NB4 (cell line): ENCODE results near the gene MAPK13.

Source experiments
- DNase-seq: peaks from one replicate; pipeline ENCODE4 v3.0.0; 2010; ENCODE audit warnings: low read depth
- H3K4me3 ChIP-seq: one replicate; pipeline ENCODE4 v1.5.1; 2011; ENCODE audit warnings: mild to moderate bottlenecking, low read depth, low read length, moderate library complexity
- CTCF ChIP-seq: IDR thresholded peaks from one replicate; pipeline ENCODE4 v1.5.1; 2012; ENCODE audit warnings: low read depth, low read length
- MYC ChIP-seq: IDR thresholded peaks from 2 replicates; pipeline ENCODE4 v1.6.1; 2011; ENCODE audit warnings: low read depth, low read length
- POLR2A ChIP-seq: IDR thresholded peaks from 2 replicates; pipeline ENCODE4 v1.6.1; 2011; ENCODE audit warnings: mild to moderate bottlenecking; ENCODE audit not compliant: insufficient read length; ENCODE audit errors: extremely low read depth
- TF ChIP-seq, protein P1 (sequence below): IDR thresholded peaks from 2 replicates; pipeline ENCODE4 v1.6.1; 2011; ENCODE audit warnings: low read depth, low read length

Gene MAPK13

DNA sequence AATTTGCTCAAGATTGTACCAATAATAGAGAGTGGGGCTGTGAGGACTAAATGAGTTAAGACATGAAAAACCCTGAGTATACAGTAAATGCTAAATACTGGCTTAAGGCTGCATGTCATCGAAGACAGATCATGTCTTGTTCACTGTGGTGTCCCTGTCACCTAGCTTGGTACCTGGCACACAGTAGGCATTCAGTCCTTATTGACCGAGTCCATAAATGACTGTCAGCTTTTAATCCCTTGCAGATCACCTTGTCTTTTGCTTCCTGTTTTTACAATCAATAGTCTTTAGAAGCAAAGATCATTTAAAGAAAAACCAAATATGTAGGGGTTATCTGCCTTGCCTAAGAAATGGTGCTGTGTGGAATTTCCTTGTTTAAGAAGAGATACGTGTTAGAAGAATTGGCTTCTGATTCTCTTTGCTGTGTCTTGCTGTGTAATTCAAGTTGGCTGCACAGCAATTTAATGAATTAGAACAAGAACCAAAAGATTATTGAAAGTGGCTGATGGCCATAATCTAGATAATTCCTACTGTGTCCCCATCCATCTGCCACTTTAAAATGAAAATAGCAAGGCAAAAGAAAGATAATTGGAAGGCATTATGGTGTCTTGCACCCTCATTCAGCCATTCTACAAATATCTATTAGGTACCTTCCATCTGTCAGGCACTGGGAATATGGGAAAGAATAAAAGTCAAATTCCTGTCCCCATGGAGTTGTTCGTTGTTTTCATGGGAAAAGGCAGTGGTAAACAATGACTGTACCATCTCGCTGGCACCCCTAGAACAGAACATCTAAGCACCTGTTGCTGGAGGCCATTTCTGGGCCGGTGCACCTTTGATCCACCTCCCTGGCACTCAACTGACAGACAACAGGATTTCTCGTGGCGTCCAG lies 12.4 kb upstream of the MAPK13 start:
- DNase-seq, result no peak
- H3K4me3 ChIP-seq, result no peak overlapping the region
- no peak for TF ChIP-seq CTCF
- no peak for TF ChIP-seq MYC
- TF ChIP-seq POLR2A, result no peak
- TF ChIP-seq, protein P1, sequence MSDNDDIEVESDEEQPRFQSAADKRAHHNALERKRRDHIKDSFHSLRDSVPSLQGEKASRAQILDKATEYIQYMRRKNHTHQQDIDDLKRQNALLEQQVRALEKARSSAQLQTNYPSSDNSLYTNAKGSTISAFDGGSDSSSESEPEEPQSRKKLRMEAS, result no peak

DNA sequence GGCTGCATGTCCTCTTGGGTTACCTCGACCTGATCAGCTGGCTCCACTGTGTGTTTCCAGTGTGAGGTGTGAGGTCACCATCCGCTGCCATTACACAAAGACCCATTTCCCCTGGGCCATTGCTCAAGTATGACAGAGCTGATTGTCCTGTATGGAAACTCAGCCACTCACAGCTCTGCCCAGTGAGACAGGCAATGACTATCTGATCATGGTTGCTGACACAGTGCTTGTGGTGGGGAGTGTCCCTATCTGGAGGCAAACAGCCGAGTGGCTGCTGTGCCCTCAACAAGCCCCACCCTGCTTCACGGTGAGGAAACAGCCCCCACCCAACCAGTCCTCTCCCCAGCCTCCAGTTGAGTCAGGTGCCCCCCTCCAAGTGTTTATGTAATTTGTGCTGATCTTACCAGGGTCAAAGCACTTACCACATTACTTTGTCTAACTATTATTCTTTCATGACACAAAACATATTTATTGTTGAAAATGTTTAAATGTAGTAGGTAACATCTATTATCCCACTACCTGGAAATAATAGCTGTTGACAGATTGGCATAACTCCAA lies 11.7 kb upstream of the MAPK13 start:
- no peak overlapping the region for H3K4me3 ChIP-seq
- peak; percentile 88 for DNase-seq
- TF ChIP-seq POLR2A (no peak), CTCF (no peak), MYC (no peak)
- TF ChIP-seq, protein P1, result 0 out of 2 replicates have a peak, but pooled peaks have one; percentile 27

GRCh38 chr6:36119209-36119608 lies 11.1 kb upstream of the MAPK13 start:
- TF ChIP-seq, protein P1, result no peak
- no peak for TF ChIP-seq MYC
- TF ChIP-seq CTCF, result no peak
- TF ChIP-seq POLR2A, result no peak
- DNase-seq, result no peak
- no peak overlapping the region for H3K4me3 ChIP-seq

DNA sequence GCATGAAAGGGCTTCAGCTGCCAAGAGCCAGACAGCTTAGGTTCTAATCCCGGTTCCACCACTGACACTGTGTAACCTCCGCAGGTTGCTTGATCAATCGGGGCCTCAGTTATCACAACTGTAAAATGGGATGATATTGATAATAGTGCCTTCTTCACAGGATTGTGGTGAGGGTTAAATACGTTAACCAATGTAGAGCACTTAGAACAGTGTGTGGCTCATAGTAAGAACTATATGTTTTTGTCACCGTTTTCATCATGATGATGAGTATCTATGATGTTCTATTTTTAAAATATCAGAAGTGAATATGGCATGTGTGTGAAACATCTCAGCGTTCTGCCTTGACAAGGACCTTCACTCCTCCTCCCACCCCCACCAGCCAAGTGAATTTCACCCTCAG lies 10.3 kb upstream of the MAPK13 start:
- DNase-seq, result no peak
- TF ChIP-seq CTCF (no peak), POLR2A (no peak), MYC (no peak)
- TF ChIP-seq, protein P1, result no peak
- H3K4me3 ChIP-seq, result no peak overlapping the region

DNA sequence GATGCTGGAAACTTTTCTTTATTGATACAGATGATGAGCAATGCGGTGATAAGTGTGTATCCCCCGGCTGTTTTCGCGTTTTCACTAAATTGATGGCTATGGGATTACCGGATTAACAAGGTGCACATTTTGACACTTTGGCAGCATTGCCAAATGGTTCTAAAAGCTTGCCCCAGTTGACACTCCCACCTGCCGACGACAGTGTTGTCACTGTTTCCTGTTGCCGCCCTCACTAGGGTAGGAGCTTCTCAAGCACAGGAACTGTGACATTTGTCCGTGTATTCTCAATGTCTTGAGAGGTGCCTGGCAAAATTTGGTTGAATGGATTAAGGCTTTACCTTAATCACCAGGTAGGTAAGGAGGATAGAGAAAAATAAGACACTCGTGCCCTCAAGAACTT lies 9.8 kb upstream of the MAPK13 start:
- TF ChIP-seq CTCF (no peak), POLR2A (no peak), MYC (no peak)
- TF ChIP-seq, protein P1, result no peak
- peak; percentile 69 for DNase-seq
- H3K4me3 ChIP-seq, result no peak overlapping the region
